MM.1S (cell line): Measurements from ENCODE around the gene SAMD4A.
A peak's percentile ranks its signal among the peaks of the same experiment; 100 is the strongest.

Experiments
- DNase-seq: peaks from one replicate; pipeline ENCODE4 v3.0.0-alpha.2; 2015
- H2AFZ ChIP-seq: fragments of 300-600 bp; sonication (generic); 2 replicates; pipeline ENCODE4 v1.6.0; 2016; ENCODE audit warnings: antibody characterized with exemption, low read length
- H3F3A ChIP-seq: fragments of 300-600 bp; sonication (generic); 2 replicates; pipeline ENCODE4 v1.6.1; 2016; ENCODE audit warnings: mild to moderate bottlenecking, antibody characterized with exemption, low read length, moderate library complexity, mixed read lengths; ENCODE audit not compliant: insufficient read depth
- H3K27ac ChIP-seq: fragments of 300-600 bp; sonication (generic); 2 replicates; pipeline ENCODE4 v1.5.1; 2016; ENCODE audit warnings: mild to moderate bottlenecking, low read length
- H3K27me3 ChIP-seq: fragments of 300-600 bp; sonication (generic); replicated peaks from 2 replicates; pipeline ENCODE4 v1.6.0; 2016; ENCODE audit warnings: low read length; ENCODE audit not compliant: insufficient read depth
- H3K36me3 ChIP-seq: fragments of 300-600 bp; sonication (generic); replicated peaks from 2 replicates; pipeline ENCODE4 v1.6.1; 2016; ENCODE audit warnings: mild to moderate bottlenecking, low read length, mixed read lengths; ENCODE audit not compliant: insufficient read depth
- H3K4me1 ChIP-seq: fragments of 300-600 bp; sonication (generic); 2 replicates; pipeline ENCODE4 v1.6.1; 2016; ENCODE audit warnings: low read length, mixed read lengths
- H3K4me2 ChIP-seq: fragments of 300-600 bp; sonication (generic); 2 replicates; pipeline ENCODE4 v1.6.0; 2016; ENCODE audit warnings: low read depth, low read length
- H3K4me3 ChIP-seq: fragments of 300-600 bp; sonication (generic); 2 replicates; pipeline ENCODE4 v1.5.1; 2016; ENCODE audit warnings: low read length, mixed read lengths
- H3K79me2 ChIP-seq: fragments of 300-600 bp; sonication (generic); 2 replicates; pipeline ENCODE4 v1.6.1; 2016; ENCODE audit warnings: mixed run types, low read length, mixed read lengths
- H3K9ac ChIP-seq: fragments of 300-600 bp; sonication (generic); 2 replicates; pipeline ENCODE4 v1.6.1; 2016; ENCODE audit warnings: low read length, mixed read lengths
- H3K9me2 ChIP-seq: fragments of 300-600 bp; sonication (generic); replicated peaks from 2 replicates; pipeline ENCODE4 v1.6.1; 2016; ENCODE audit warnings: mild to moderate bottlenecking, low read length, mixed read lengths; ENCODE audit not compliant: insufficient read depth
- H3K9me3 ChIP-seq: fragments of 300-600 bp; sonication (generic); replicated peaks from 2 replicates; pipeline ENCODE4 v1.6.1; 2016; ENCODE audit warnings: mild to moderate bottlenecking, low read length, mixed read lengths; ENCODE audit not compliant: insufficient read depth
- H4K20me1 ChIP-seq: fragments of 300-600 bp; sonication (generic); 2 replicates; pipeline ENCODE4 v1.6.1; 2016; ENCODE audit warnings: mild to moderate bottlenecking, low read length, moderate library complexity, mixed read lengths; ENCODE audit not compliant: insufficient read depth
- EZH2 ChIP-seq: fragments of 300-600 bp; sonication (generic); optimal IDR thresholded peaks from 2 replicates; pipeline ENCODE3; 2017; ENCODE audit warnings: low read depth, mild to moderate bottlenecking, antibody characterized with exemption, low read length, mixed read lengths
- EZH2phosphoT487 ChIP-seq: fragments of 300-600 bp; sonication (generic); IDR thresholded peaks from 2 replicates; pipeline ENCODE4 v1.6.1; 2018; ENCODE audit warnings: antibody characterized with exemption, low read length
- TF ChIP-seq, protein P1 (sequence below): fragments of 300-600 bp; sonication (generic); IDR thresholded peaks from 2 replicates; pipeline ENCODE4 v1.5.1; 2016; ENCODE audit warnings: antibody characterized with exemption, low read length, mixed read lengths

Gene SAMD4A

GRCh38 chr14:54629635-54630360 lies 62.9 kb downstream of the SAMD4A start:
- Histone ChIP-seq H3K36me3 (no peaks in the 10 kb centered on the region), H3K9me3 (no peaks in the 10 kb centered on the region), H3K27ac (no peak overlapping the region), H3K79me2 (no peaks in the 10 kb centered on the region), H2AFZ (no peak overlapping the region), H3F3A (peaks cover 15% of the 10 kb centered on the region), H4K20me1 (no peaks in the 10 kb centered on the region), H3K4me1 (peaks cover 31% of the 10 kb centered on the region), H3K4me2 (peak overlapping the region; percentile 37; the same call in 1 of the 2 replicates), H3K27me3 (no peaks in the 10 kb centered on the region), H3K4me3 (no peak overlapping the region), H3K9ac (no peak overlapping the region), H3K9me2 (no peaks in the 10 kb centered on the region)
- TF ChIP-seq, protein P1, sequence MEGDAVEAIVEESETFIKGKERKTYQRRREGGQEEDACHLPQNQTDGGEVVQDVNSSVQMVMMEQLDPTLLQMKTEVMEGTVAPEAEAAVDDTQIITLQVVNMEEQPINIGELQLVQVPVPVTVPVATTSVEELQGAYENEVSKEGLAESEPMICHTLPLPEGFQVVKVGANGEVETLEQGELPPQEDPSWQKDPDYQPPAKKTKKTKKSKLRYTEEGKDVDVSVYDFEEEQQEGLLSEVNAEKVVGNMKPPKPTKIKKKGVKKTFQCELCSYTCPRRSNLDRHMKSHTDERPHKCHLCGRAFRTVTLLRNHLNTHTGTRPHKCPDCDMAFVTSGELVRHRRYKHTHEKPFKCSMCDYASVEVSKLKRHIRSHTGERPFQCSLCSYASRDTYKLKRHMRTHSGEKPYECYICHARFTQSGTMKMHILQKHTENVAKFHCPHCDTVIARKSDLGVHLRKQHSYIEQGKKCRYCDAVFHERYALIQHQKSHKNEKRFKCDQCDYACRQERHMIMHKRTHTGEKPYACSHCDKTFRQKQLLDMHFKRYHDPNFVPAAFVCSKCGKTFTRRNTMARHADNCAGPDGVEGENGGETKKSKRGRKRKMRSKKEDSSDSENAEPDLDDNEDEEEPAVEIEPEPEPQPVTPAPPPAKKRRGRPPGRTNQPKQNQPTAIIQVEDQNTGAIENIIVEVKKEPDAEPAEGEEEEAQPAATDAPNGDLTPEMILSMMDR = no peak
- no peak for TF ChIP-seq EZH2phosphoT487
- TF ChIP-seq EZH2 = no peak
- no peak for DNase-seq

GRCh38 chr14:54631016-54631415 lies 64.1 kb downstream of the SAMD4A start:
- no peaks in the 10 kb centered on the region for H3K79me2 ChIP-seq
- H3K27me3 ChIP-seq = no peaks in the 10 kb centered on the region
- peaks cover 31% of the 10 kb centered on the region for H3K4me1 ChIP-seq
- H4K20me1 ChIP-seq = no peaks in the 10 kb centered on the region
- TF ChIP-seq, protein P1 = no peak
- TF ChIP-seq EZH2 = no peak
- TF ChIP-seq EZH2phosphoT487 = no peak
- no peaks in the 10 kb centered on the region for H3K9me2 ChIP-seq
- H3K4me3 ChIP-seq = no peak overlapping the region
- H3F3A ChIP-seq = peaks cover 15% of the 10 kb centered on the region
- H3K4me2 ChIP-seq = no peak overlapping the region
- no peak overlapping the region for H3K9ac ChIP-seq
- no peak overlapping the region for H2AFZ ChIP-seq
- H3K27ac ChIP-seq = no peak overlapping the region
- no peak for DNase-seq
- H3K36me3 ChIP-seq = no peaks in the 10 kb centered on the region
- H3K9me3 ChIP-seq = no peaks in the 10 kb centered on the region

- Histone ChIP-seq H3F3A (peaks cover 13% of the 10 kb centered on the region), H3K36me3 (no peaks in the 10 kb centered on the region), H4K20me1 (no peaks in the 10 kb centered on the region), H2AFZ (no peak overlapping the region), H3K4me3 (no peak overlapping the region), H3K27me3 (no peaks in the 10 kb centered on the region), H3K9me3 (no peaks in the 10 kb centered on the region), H3K79me2 (no peaks in the 10 kb centered on the region), H3K9me2 (no peaks in the 10 kb centered on the region), H3K4me1 (peaks cover 20% of the 10 kb centered on the region), H3K4me2 (no peak overlapping the region), H3K27ac (no peak overlapping the region), H3K9ac (no peak overlapping the region)
- TF ChIP-seq EZH2 = no peak
- TF ChIP-seq EZH2phosphoT487 = no peak
- no peak for DNase-seq
Observed at GRCh38 chr14:54632452-54632851, 65.5 kb downstream of the SAMD4A start.

DNA sequence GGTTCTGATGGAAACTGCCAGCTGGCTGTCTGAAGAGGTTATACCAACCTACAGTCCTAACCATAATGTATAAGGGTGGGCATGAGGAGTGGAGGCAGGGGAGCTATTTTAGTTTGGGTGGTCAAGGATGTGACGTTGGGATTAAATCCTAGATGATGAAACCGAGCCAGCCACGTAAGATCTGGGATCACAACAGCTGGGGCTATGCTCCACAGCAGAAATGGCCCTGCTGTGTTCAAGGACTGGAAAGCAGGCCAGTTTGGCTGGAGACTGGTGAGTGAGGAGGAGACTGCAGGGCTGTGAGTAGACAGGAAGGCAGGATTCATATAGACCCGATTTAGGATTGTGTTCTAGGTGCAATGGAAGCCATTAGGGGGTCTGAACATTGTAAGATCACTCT lies 66.1 kb downstream of the SAMD4A start:
- Histone ChIP-seq H3K4me2 (no peak overlapping the region), H4K20me1 (no peaks in the 10 kb centered on the region), H3K9me3 (no peaks in the 10 kb centered on the region), H3K9me2 (no peaks in the 10 kb centered on the region), H3K79me2 (no peaks in the 10 kb centered on the region), H3K27ac (no peak overlapping the region), H3K4me1 (peaks cover 19% of the 10 kb centered on the region), H3F3A (peaks cover 8% of the 10 kb centered on the region; the same call in 1 of the 2 replicates), H3K4me3 (no peak overlapping the region), H3K36me3 (no peaks in the 10 kb centered on the region), H2AFZ (no peak overlapping the region), H3K9ac (no peak overlapping the region), H3K27me3 (no peaks in the 10 kb centered on the region)
- TF ChIP-seq EZH2 (no peak), EZH2phosphoT487 (no peak)
- TF ChIP-seq, protein P1 = no peak
- DNase-seq = no peak
